ENCODE measurements around the gene ITGA2B.

GRCh38 chr17:44387804-44388203 lies 1.6 kb downstream of the ITGA2B start:
- no peak for TF ChIP-seq SMARCA5 (IDR thresholded peaks at IDR 0.05)
- no peak for TF ChIP-seq ELK1 (IDR thresholded peaks at IDR 0.05; ENCODE audit: low read depth, low read length)
- TF ChIP-seq, protein P1, sequence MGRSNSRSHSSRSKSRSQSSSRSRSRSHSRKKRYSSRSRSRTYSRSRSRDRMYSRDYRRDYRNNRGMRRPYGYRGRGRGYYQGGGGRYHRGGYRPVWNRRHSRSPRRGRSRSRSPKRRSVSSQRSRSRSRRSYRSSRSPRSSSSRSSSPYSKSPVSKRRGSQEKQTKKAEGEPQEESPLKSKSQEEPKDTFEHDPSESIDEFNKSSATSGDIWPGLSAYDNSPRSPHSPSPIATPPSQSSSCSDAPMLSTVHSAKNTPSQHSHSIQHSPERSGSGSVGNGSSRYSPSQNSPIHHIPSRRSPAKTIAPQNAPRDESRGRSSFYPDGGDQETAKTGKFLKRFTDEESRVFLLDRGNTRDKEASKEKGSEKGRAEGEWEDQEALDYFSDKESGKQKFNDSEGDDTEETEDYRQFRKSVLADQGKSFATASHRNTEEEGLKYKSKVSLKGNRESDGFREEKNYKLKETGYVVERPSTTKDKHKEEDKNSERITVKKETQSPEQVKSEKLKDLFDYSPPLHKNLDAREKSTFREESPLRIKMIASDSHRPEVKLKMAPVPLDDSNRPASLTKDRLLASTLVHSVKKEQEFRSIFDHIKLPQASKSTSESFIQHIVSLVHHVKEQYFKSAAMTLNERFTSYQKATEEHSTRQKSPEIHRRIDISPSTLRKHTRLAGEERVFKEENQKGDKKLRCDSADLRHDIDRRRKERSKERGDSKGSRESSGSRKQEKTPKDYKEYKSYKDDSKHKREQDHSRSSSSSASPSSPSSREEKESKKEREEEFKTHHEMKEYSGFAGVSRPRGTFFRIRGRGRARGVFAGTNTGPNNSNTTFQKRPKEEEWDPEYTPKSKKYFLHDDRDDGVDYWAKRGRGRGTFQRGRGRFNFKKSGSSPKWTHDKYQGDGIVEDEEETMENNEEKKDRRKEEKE (IDR thresholded peaks at IDR 0.05) = no peak
- TF ChIP-seq SIN3A (IDR thresholded peaks at IDR 0.05; ENCODE audit: low read depth, low read length) = no peak
- TF ChIP-seq, protein P2, sequence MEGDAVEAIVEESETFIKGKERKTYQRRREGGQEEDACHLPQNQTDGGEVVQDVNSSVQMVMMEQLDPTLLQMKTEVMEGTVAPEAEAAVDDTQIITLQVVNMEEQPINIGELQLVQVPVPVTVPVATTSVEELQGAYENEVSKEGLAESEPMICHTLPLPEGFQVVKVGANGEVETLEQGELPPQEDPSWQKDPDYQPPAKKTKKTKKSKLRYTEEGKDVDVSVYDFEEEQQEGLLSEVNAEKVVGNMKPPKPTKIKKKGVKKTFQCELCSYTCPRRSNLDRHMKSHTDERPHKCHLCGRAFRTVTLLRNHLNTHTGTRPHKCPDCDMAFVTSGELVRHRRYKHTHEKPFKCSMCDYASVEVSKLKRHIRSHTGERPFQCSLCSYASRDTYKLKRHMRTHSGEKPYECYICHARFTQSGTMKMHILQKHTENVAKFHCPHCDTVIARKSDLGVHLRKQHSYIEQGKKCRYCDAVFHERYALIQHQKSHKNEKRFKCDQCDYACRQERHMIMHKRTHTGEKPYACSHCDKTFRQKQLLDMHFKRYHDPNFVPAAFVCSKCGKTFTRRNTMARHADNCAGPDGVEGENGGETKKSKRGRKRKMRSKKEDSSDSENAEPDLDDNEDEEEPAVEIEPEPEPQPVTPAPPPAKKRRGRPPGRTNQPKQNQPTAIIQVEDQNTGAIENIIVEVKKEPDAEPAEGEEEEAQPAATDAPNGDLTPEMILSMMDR (IDR thresholded peaks at IDR 0.05 in 2 of 3, conservative IDR thresholded peaks at IDR 0.05 in 1 of 3; ENCODE audit: control insufficient read depth in 2 of 3, extremely low read depth in 1 of 3, insufficient read depth in 1 of 3, low read depth in 3 of 3, low read length in 3 of 3) = no peak
- TF ChIP-seq, protein P3, sequence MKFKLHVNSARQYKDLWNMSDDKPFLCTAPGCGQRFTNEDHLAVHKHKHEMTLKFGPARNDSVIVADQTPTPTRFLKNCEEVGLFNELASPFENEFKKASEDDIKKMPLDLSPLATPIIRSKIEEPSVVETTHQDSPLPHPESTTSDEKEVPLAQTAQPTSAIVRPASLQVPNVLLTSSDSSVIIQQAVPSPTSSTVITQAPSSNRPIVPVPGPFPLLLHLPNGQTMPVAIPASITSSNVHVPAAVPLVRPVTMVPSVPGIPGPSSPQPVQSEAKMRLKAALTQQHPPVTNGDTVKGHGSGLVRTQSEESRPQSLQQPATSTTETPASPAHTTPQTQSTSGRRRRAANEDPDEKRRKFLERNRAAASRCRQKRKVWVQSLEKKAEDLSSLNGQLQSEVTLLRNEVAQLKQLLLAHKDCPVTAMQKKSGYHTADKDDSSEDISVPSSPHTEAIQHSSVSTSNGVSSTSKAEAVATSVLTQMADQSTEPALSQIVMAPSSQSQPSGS (IDR thresholded peaks at IDR 0.05; ENCODE audit: low read length) = no peak

Data from GM12878 (cell line).